Activated gamma-delta T cell treated with Interleukin-2 at 50 U/mL for 16 hours (primary cell): ENCODE data around the gene TMED4.
A peak's percentile ranks its signal among the peaks of the same experiment; 100 is the strongest.

Experiments used
- DNase-seq: peaks from one replicate; pipeline ENCODE4 v3.0.0-alpha.2; 2020

TMED4 gene

GRCh38 chr7:44539669-44540506, 42.1 kb downstream of the TMED4 start:
- no peak for DNase-seq

GRCh38 chr7:44538798-44539668, 43.0 kb downstream of the TMED4 start:
- no peak for DNase-seq

- DNase-seq: no peak
Observed at GRCh38 chr7:44538093-44538797, 43.8 kb downstream of the TMED4 start.

GRCh38 chr7:44537442-44537841, 44.6 kb downstream of the TMED4 start:
- no peak for DNase-seq

- no peak for DNase-seq
Observed at GRCh38 chr7:44536090-44536489, 45.9 kb downstream of the TMED4 start.

- no peak for DNase-seq
Observed at GRCh38 chr7:44535348-44536064, 46.5 kb downstream of the TMED4 start.

GRCh38 chr7:44534501-44534900, 47.5 kb downstream of the TMED4 start:
- DNase-seq: peak; percentile 38

GRCh38 chr7:44534087-44534486, 47.9 kb downstream of the TMED4 start:
- no peak for DNase-seq

- DNase-seq: no peak
Observed at GRCh38 chr7:44533301-44534055, 48.6 kb downstream of the TMED4 start.

GRCh38 chr7:44531421-44532380, 50.3 kb downstream of the TMED4 start:
- DNase-seq: no peak

- DNase-seq: no peak
Observed at GRCh38 chr7:44530990-44531389, 51.0 kb downstream of the TMED4 start.
